HEK293 (cell line): ENCODE data around the gene MAGEF1.

Experiments used
- CTCF ChIA-PET: fragments of 350-600 bp; formaldehyde crosslinking; extraction: SDS; loops from one replicate; lab custom pipeline; 2021; ENCODE audit warnings: antibody characterized with exemption; lab: Yijun Ruan, JAX
- POLR2A ChIA-PET: fragments of 300-600 bp; formaldehyde crosslinking; extraction: SDS; loops from one replicate; lab custom pipeline; 2020; ENCODE audit warnings: antibody characterized with exemption, inconsistent platforms; lab: Yijun Ruan, JAX
- H3K27ac ChIP-seq: fragments of 200-500 bp; sonication (Bioruptor generic); 2 replicates; pipeline ENCODE4 v1.5.1; 2014; ENCODE audit warnings: low read depth, low read length, control low read depth, inconsistent platforms; ENCODE audit errors: extremely low read depth
- H3K36me3 ChIP-seq, 2 experiments: fragments of 200-500 bp in 1 of 2; sonication (Bioruptor generic) in 1 of 2; 1 replicate in 1 of 2; 2 replicates in 1 of 2; pipeline ENCODE4 v1.5.1; 2014 to 2017; ENCODE audit warnings: inconsistent platforms in 2 of 2, low read length in 2 of 2; ENCODE audit not compliant: control insufficient read depth in 2 of 2, insufficient read depth in 1 of 2
- H3K4me1 ChIP-seq: fragments of 200-500 bp; sonication (Bioruptor generic); 2 replicates; pipeline ENCODE4 v1.5.1; 2014; ENCODE audit warnings: mild to moderate bottlenecking, low read length, inconsistent platforms; ENCODE audit not compliant: control insufficient read depth, insufficient read depth
- H3K4me3 ChIP-seq: 2 replicates; pipeline ENCODE4 v1.5.1; 2011; ENCODE audit warnings: low read depth, mild to moderate bottlenecking, control low read depth, low read length, moderate library complexity
- H3K9me3 ChIP-seq: fragments of 200-500 bp; sonication (Bioruptor generic); 2 replicates; pipeline ENCODE4 v1.5.1; 2014; ENCODE audit warnings: low read depth, low read length, inconsistent platforms; ENCODE audit not compliant: control insufficient read depth, insufficient read depth
- EGR2 ChIP-seq: fragments of 450-650 bp; formaldehyde crosslinking; IDR thresholded peaks from 2 replicates; pipeline ENCODE4 v1.5.1; 2016; ENCODE audit warnings: low read depth, missing biosample characterization, missing genetic modification characterization
- KLF17 ChIP-seq: fragments of 450-650 bp; formaldehyde crosslinking; IDR thresholded peaks from 2 replicates; pipeline ENCODE4 v1.5.1; 2016; ENCODE audit warnings: missing biosample characterization, missing genetic modification characterization
- SALL2 ChIP-seq: fragments of 450-650 bp; formaldehyde crosslinking; IDR thresholded peaks from 2 replicates; pipeline ENCODE4 v1.5.0; 2017; ENCODE audit warnings: missing biosample characterization, mild to moderate bottlenecking, missing genetic modification characterization, borderline replicate concordance
- TRIM28 ChIP-seq: IDR thresholded peaks from 2 replicates; pipeline ENCODE4 v1.6.1; 2011; ENCODE audit warnings: low read length, control low read depth, borderline replicate concordance
- ZBTB7A ChIP-seq: fragments of 450-650 bp; formaldehyde crosslinking; IDR thresholded peaks from 2 replicates; pipeline ENCODE4 v1.5.1; 2016; ENCODE audit warnings: low read depth, missing biosample characterization, missing genetic modification characterization
- ZFP41 ChIP-seq: fragments of 450-650 bp; formaldehyde crosslinking; IDR thresholded peaks from 2 replicates; pipeline ENCODE4 v1.5.1; 2016; ENCODE audit warnings: missing biosample characterization, missing genetic modification characterization, borderline replicate concordance
- ZNF132 ChIP-seq: fragments of 450-650 bp; formaldehyde crosslinking; IDR thresholded peaks from 2 replicates; pipeline ENCODE4 v1.5.1; 2017; ENCODE audit warnings: missing biosample characterization, missing genetic modification characterization, borderline replicate concordance
- ZNF23 ChIP-seq: fragments of 450-650 bp; formaldehyde crosslinking; IDR thresholded peaks from 2 replicates; pipeline ENCODE4 v1.5.1; 2016; ENCODE audit warnings: missing biosample characterization, missing genetic modification characterization, borderline replicate concordance
- ZNF280C ChIP-seq: fragments of 450-650 bp; formaldehyde crosslinking; IDR thresholded peaks from 2 replicates; pipeline ENCODE4 v1.5.1; 2016; ENCODE audit warnings: missing biosample characterization, missing genetic modification characterization
- ZNF311 ChIP-seq: fragments of 450-650 bp; formaldehyde crosslinking; IDR thresholded peaks from 2 replicates; pipeline ENCODE4 v1.5.1; 2017; ENCODE audit warnings: missing biosample characterization, missing genetic modification characterization, borderline replicate concordance
- ZNF366 ChIP-seq: fragments of 450-650 bp; formaldehyde crosslinking; conservative IDR thresholded peaks from 2 replicates; pipeline ENCODE4 v1.5.1; 2016; ENCODE audit warnings: missing biosample characterization, missing genetic modification characterization
- ZNF521 ChIP-seq: fragments of 450-650 bp; formaldehyde crosslinking; IDR thresholded peaks from 2 replicates; pipeline ENCODE4 v1.5.1; 2017; ENCODE audit warnings: missing biosample characterization, mild to moderate bottlenecking, missing genetic modification characterization
- ZNF600 ChIP-seq: fragments of 450-650 bp; formaldehyde crosslinking; IDR thresholded peaks from 2 replicates; pipeline ENCODE4 v1.5.1; 2016; ENCODE audit warnings: missing biosample characterization, missing genetic modification characterization
- ZNF704 ChIP-seq: fragments of 450-650 bp; formaldehyde crosslinking; IDR thresholded peaks from 2 replicates; pipeline ENCODE4 v1.5.1; 2016; ENCODE audit warnings: missing biosample characterization, missing genetic modification characterization
- ZNF776 ChIP-seq: fragments of 450-650 bp; formaldehyde crosslinking; IDR thresholded peaks from 2 replicates; pipeline ENCODE4 v1.5.0; 2017; ENCODE audit warnings: missing biosample characterization, missing genetic modification characterization, borderline replicate concordance
- TF ChIP-seq, protein P1 (sequence below): fragments of 450-650 bp; formaldehyde crosslinking; IDR thresholded peaks from 2 replicates; pipeline ENCODE4 v1.5.1; 2017; ENCODE audit warnings: missing biosample characterization, mild to moderate bottlenecking, missing genetic modification characterization, moderate library complexity
- TF ChIP-seq, protein P2 (sequence below): fragments of 450-650 bp; formaldehyde crosslinking; IDR thresholded peaks from 2 replicates; pipeline ENCODE4 v1.5.1; 2016; ENCODE audit warnings: missing biosample characterization, missing genetic modification characterization
- TF ChIP-seq, protein P3 (sequence below): fragments of 450-650 bp; formaldehyde crosslinking; IDR thresholded peaks from 2 replicates; pipeline ENCODE4 v1.5.1; 2017; ENCODE audit warnings: missing biosample characterization, missing genetic modification characterization
- TF ChIP-seq, protein P4 (sequence below): fragments of 450-650 bp; formaldehyde crosslinking; IDR thresholded peaks from 2 replicates; pipeline ENCODE4 v1.5.1; 2016; ENCODE audit warnings: missing biosample characterization, missing genetic modification characterization
- TF ChIP-seq, protein P5 (sequence below): fragments of 450-650 bp; formaldehyde crosslinking; IDR thresholded peaks from 2 replicates; pipeline ENCODE4; 2016; ENCODE audit warnings: missing biosample characterization, missing genetic modification characterization

Gene MAGEF1

GRCh38 chr3:184693011-184693975, 18.6 kb downstream of the MAGEF1 start:
- H3K4me1 ChIP-seq, result no peaks in the 10 kb centered on the region
- H3K36me3 ChIP-seq, result no peaks in the 10 kb centered on the region
- H3K4me3 ChIP-seq, result no peak overlapping the region
- H3K27ac ChIP-seq, result peak overlapping the region; percentile 2; the same call in 1 of the 2 replicates
- no peaks in the 10 kb centered on the region for H3K9me3 ChIP-seq
- ChIA-PET CTCF (no interaction called here), POLR2A (no interaction called here)
- TF ChIP-seq ZNF280C (no peak), ZNF521 (tag by site-specific recombination) (no peak), ZNF704 (no peak), ZNF366 (tag by site-specific recombination) (no peak), ZNF132 (tag by site-specific recombination) (no peak), TRIM28 (peak; percentile 66; the same call in 1 of the 2 replicates), ZNF23 (tag by site-specific recombination) (no peak), EGR2 (tag by site-specific recombination) (0 out of 2 replicates have a peak, but pooled peaks have one; percentile 17), ZNF311 (tag by site-specific recombination) (no peak), ZNF776 (tag by site-specific recombination) (no peak), ZBTB7A (no peak), ZNF600 (tag by site-specific recombination) (no peak), ZFP41 (tag by site-specific recombination) (no peak), KLF17 (tag by site-specific recombination) (no peak), SALL2 (tag by site-specific recombination) (no peak)
- TF ChIP-seq, protein P1, sequence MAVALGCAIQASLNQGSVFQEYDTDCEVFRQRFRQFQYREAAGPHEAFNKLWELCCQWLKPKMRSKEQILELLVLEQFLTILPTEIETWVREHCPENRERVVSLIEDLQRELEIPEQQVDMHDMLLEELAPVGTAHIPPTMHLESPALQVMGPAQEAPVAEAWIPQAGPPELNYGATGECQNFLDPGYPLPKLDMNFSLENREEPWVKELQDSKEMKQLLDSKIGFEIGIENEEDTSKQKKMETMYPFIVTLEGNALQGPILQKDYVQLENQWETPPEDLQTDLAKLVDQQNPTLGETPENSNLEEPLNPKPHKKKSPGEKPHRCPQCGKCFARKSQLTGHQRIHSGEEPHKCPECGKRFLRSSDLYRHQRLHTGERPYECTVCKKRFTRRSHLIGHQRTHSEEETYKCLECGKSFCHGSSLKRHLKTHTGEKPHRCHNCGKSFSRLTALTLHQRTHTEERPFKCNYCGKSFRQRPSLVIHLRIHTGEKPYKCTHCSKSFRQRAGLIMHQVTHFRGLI (tag by site-specific recombination), result peak; percentile 45; the same call in 1 of the 2 replicates
- TF ChIP-seq, protein P2, sequence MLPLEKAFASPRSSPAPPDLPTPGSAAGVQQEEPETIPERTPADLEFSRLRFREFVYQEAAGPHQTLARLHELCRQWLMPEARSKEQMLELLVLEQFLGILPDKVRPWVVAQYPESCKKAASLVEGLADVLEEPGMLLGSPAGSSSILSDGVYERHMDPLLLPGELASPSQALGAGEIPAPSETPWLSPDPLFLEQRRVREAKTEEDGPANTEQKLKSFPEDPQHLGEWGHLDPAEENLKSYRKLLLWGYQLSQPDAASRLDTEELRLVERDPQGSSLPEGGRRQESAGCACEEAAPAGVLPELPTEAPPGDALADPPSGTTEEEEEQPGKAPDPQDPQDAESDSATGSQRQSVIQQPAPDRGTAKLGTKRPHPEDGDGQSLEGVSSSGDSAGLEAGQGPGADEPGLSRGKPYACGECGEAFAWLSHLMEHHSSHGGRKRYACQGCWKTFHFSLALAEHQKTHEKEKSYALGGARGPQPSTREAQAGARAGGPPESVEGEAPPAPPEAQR (tag by site-specific recombination), result no peak
- TF ChIP-seq, protein P3, sequence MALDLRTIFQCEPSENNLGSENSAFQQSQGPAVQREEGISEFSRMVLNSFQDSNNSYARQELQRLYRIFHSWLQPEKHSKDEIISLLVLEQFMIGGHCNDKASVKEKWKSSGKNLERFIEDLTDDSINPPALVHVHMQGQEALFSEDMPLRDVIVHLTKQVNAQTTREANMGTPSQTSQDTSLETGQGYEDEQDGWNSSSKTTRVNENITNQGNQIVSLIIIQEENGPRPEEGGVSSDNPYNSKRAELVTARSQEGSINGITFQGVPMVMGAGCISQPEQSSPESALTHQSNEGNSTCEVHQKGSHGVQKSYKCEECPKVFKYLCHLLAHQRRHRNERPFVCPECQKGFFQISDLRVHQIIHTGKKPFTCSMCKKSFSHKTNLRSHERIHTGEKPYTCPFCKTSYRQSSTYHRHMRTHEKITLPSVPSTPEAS (tag by site-specific recombination), result peak; percentile 73
- TF ChIP-seq, protein P4, sequence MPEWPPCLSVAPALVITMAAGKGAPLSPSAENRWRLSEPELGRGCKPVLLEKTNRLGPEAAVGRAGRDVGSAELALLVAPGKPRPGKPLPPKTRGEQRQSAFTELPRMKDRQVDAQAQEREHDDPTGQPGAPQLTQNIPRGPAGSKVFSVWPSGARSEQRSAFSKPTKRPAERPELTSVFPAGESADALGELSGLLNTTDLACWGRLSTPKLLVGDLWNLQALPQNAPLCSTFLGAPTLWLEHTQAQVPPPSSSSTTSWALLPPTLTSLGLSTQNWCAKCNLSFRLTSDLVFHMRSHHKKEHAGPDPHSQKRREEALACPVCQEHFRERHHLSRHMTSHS (tag by site-specific recombination), result no peak
- TF ChIP-seq, protein P5, sequence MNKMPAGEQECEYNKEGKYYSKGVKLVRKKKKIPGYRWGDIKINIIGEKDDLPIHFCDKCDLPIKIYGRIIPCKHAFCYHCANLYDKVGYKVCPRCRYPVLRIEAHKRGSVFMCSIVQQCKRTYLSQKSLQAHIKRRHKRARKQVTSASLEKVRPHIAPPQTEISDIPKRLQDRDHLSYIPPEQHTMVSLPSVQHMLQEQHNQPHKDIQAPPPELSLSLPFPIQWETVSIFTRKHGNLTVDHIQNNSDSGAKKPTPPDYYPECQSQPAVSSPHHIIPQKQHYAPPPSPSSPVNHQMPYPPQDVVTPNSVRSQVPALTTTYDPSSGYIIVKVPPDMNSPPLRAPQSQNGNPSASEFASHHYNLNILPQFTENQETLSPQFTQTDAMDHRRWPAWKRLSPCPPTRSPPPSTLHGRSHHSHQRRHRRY (tag by site-specific recombination), result no peak
